GM10266 (cell line): ENCODE results near the gene WDR36.

Source experiments
- DNase-seq: peaks from one replicate; pipeline ENCODE4 v3.0.0; 2012; ENCODE audit errors: extremely low spot score
- TF ChIP-seq, protein P1 (sequence below): IDR thresholded peaks from 2 replicates; pipeline ENCODE4 v1.5.1; 2012; ENCODE audit warnings: mild to moderate bottlenecking, low read depth; ENCODE audit not compliant: control insufficient read depth, insufficient read depth; ENCODE audit errors: missing control alignments

Gene WDR36

GRCh38 chr5:111092062-111092853, at the start of gene WDR36:
WDR36 (plus strand) TSS chr5:111092348; CDS start chr5:111092457, 109 bp downstream.
- TF ChIP-seq, protein P1, sequence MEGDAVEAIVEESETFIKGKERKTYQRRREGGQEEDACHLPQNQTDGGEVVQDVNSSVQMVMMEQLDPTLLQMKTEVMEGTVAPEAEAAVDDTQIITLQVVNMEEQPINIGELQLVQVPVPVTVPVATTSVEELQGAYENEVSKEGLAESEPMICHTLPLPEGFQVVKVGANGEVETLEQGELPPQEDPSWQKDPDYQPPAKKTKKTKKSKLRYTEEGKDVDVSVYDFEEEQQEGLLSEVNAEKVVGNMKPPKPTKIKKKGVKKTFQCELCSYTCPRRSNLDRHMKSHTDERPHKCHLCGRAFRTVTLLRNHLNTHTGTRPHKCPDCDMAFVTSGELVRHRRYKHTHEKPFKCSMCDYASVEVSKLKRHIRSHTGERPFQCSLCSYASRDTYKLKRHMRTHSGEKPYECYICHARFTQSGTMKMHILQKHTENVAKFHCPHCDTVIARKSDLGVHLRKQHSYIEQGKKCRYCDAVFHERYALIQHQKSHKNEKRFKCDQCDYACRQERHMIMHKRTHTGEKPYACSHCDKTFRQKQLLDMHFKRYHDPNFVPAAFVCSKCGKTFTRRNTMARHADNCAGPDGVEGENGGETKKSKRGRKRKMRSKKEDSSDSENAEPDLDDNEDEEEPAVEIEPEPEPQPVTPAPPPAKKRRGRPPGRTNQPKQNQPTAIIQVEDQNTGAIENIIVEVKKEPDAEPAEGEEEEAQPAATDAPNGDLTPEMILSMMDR, result no peak
- peak; percentile 78 for DNase-seq

GRCh38 chr5:111043712-111044506, 48.2 kb upstream of the WDR36 start:
- TF ChIP-seq, protein P1, result no peak
- DNase-seq, result no peak

DNA sequence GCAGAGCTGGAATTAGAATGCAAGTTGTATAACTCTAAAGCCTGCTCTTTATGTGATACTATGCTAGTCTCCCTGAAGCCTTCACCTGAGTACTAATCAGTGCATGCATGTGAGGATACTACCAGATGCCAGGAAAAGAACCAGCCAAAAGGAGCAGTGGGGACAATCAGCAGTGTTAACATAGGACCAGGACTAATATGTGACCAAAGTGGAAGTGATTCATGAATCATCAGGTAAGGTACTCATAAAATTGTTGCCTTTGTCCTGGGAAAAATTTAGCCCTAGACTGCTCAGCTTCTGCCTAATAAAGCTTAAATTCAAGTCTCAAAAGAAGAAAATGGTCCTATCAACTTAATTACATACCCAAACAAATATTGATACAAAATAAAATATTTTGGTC, 34.1 kb upstream of the WDR36 start:
- no peak for DNase-seq
- TF ChIP-seq, protein P1, result no peak

GRCh38 chr5:111060169-111060568, 32.0 kb upstream of the WDR36 start:
- TF ChIP-seq, protein P1, result no peak
- no peak for DNase-seq

- TF ChIP-seq, protein P1, result no peak
- DNase-seq, result no peak
Observed at GRCh38 chr5:111061618-111062017, 30.5 kb upstream of the WDR36 start.

DNA sequence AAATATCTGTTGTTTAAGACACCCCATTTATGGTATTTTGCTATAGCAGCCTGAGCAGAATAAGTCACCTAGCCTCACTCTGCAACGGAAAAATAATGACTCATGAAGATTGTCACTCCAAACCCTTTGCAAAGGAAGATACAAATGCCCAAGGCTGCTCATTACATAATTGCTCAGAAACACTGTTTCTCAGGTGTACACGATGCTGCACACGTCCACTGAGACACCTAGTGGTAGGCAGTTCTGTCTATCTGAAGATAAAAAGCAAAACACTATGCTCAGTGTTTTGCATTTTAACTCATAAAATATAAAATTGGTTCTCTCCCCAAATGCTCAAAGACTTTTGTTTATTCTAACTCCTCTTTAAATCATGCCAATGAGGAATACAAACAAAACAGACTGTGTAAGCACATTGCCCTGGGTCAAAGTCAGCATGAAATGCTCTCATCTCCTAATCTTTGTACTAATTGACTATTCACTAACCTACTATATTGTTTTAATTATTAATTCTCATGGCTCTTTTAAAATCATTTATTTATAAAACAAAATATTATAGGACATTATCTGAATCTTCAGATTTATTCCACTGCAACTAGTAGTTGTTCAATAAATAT, 28.3 kb upstream of the WDR36 start:
- TF ChIP-seq, protein P1, result peak; percentile 45
- DNase-seq, result peak; percentile 26
